Right atrium auricular region (tissue), 2 donors: ENCODE results near the gene ZNF19. TPM values are rescaled to one million over a fixed set of nuclear protein-coding genes. Genes with fewer than 3 reads are reported as not detected.

Source experiments
- DNase-seq: peaks from one replicate; pipeline ENCODE4 v3.0.0-alpha.2; 2019; ENCODE audit warnings: low spot score
- H3K27ac ChIP-seq, 2 donors: fragments of 200-600 bp; sonication (generic); 1 replicate in 1 of 2; 2 replicates in 1 of 2; pipeline ENCODE4 v1.5.1; 2016 to 2019
- H3K27me3 ChIP-seq, 2 donors: fragments of 200-600 bp; sonication (generic); one replicate each; pipeline versions ENCODE4 v1.5.1 to v1.6.0; 2017 to 2019
- H3K36me3 ChIP-seq: fragments of 200-600 bp; sonication (generic); one replicate; pipeline ENCODE4 v1.5.1; 2016
- H3K4me1 ChIP-seq, 2 donors: fragments of 200-600 bp; sonication (generic); one replicate each; pipeline versions ENCODE4 v1.5.1 to v1.6.0; 2017 to 2019
- H3K4me3 ChIP-seq, 2 donors: fragments of 200-600 bp; sonication (generic); 1 replicate in 1 of 2; 2 replicates in 1 of 2; pipeline ENCODE4 v1.5.1; 2017 to 2019; ENCODE audit warnings: mild to moderate bottlenecking in 1 of 2, moderate library complexity in 1 of 2
- H3K9me3 ChIP-seq, 2 donors: fragments of 200-600 bp; sonication (generic); one replicate each; pipeline ENCODE4 v1.5.1; 2019
- CTCF ChIP-seq, 2 donors: fragments of 200-600 bp; sonication (generic); IDR thresholded peaks; one replicate each; pipeline ENCODE4 v1.5.1; 2019; ENCODE audit warnings: antibody characterized with exemption in 2 of 2
- total RNA-seq, 2 donors: library from RNA; depleted of rRNA; stranded (reverse); fragments of >200 nt; gene quantifications; one replicate each; pipeline ENCODE4 v1.1.0, GENCODE V29; 2016

ZNF19 gene
- total RNA-seq, 2 donors from 2014 or later: 0.82 to 2.5 TPM

- H3K9me3 ChIP-seq: no peaks in the 10 kb centered on the region
- no peak overlapping the region for H3K4me3 ChIP-seq
- no peak for DNase-seq
- no peak overlapping the region for H3K27ac ChIP-seq
- H3K27me3 ChIP-seq: no peaks in the 10 kb centered on the region
- TF ChIP-seq CTCF (IDR thresholded peaks at IDR 0.05): no peak
- H3K4me1 ChIP-seq: no peaks in the 10 kb centered on the region
- H3K36me3 ChIP-seq: peaks cover 40% of the 10 kb centered on the region
These were observed 14.3 kb downstream of the ZNF19 start for GRCh38 chr16:71474864-71475263.

DNA sequence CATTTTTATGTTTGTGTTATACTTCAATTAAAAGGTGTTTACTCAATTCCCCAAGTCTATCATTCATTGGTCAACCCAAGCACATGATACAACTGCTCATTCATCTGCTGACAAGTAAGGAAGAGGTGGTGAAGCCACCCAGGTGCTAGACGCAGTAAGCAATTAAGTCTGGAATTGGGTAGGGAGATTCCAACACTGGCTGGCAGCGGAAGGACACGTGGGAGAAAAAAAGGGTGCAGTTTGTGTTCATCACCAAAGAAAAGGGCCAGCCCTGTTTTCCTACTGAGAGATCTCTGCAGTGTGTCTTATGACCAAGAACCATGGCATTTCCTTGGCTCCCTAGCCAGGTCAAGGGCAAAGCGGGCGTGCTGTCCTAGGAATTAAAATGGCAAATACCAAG lies 15.2 kb downstream of the ZNF19 start:
- no peak for TF ChIP-seq CTCF (IDR thresholded peaks at IDR 0.05)
- Histone ChIP-seq H3K27ac (no peak overlapping the region), H3K4me3 (no peak overlapping the region), H3K36me3 (peaks cover 40% of the 10 kb centered on the region), H3K9me3 (no peaks in the 10 kb centered on the region), H3K4me1 (no peaks in the 10 kb centered on the region), H3K27me3 (no peaks in the 10 kb centered on the region)
- DNase-seq: no peak

DNA sequence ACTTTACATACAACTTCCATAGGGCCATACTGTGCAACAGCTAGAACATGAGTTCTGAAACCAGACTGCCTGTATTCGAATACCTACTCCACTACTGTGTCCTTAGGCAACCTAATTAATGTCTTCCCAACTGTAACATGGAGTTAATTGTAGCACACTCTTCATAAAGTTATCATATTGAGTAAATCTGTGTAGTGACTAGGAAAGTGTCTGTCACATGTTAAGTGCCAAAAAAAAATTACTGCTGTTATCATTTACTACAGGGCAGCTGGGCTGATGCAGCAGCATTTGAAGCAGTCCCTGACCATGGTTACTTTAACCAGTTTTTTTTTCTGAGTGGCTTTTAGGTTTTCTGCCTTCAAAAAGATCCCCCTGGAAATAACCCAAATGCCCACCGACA lies 16.2 kb downstream of the ZNF19 start:
- H3K9me3 ChIP-seq: no peaks in the 10 kb centered on the region
- H3K4me3 ChIP-seq: no peak overlapping the region
- no peak for TF ChIP-seq CTCF (IDR thresholded peaks at IDR 0.05)
- no peaks in the 10 kb centered on the region for H3K27me3 ChIP-seq
- peaks cover 36% of the 10 kb centered on the region for H3K36me3 ChIP-seq
- no peak overlapping the region for H3K27ac ChIP-seq
- H3K4me1 ChIP-seq: no peaks in the 10 kb centered on the region
- DNase-seq: no peak

DNA sequence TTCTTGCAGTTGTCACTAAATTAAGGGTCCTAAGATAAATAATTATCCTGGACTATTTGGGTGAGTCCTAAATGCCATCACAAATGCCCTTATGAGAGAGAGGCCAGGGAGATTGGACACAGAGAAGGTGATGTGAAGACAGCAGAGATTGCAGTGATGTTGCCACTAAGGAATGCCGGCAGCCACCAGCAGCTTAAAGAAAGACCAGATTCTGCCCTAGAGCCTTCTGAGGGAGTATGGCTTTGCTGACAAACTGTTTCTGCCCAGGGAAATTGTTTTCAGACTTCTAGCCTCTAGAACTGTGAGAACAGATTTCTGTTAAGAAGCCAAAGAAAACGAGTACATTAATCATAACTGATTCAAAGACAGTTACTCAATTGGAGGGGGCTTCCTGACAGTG lies 17.1 kb downstream of the ZNF19 start:
- Histone ChIP-seq H3K4me1 (no peaks in the 10 kb centered on the region), H3K27me3 (no peaks in the 10 kb centered on the region), H3K27ac (no peak overlapping the region), H3K36me3 (peaks cover 27% of the 10 kb centered on the region), H3K4me3 (no peak overlapping the region), H3K9me3 (no peaks in the 10 kb centered on the region)
- no peak for TF ChIP-seq CTCF (IDR thresholded peaks at IDR 0.05)
- DNase-seq: no peak

GRCh38 chr16:71467810-71468209 lies 21.3 kb downstream of the ZNF19 start:
- no peaks in the 10 kb centered on the region for H3K36me3 ChIP-seq
- no peaks in the 10 kb centered on the region for H3K9me3 ChIP-seq
- peaks cover 0 to 1% of the 10 kb centered on the region in 2 donors for H3K4me1 ChIP-seq
- H3K27ac ChIP-seq: no peak overlapping the region
- TF ChIP-seq CTCF (IDR thresholded peaks at IDR 0.05): no peak
- no peaks in the 10 kb centered on the region for H3K27me3 ChIP-seq
- DNase-seq: no peak
- H3K4me3 ChIP-seq: no peak overlapping the region

- Histone ChIP-seq H3K36me3 (no peaks in the 10 kb centered on the region), H3K27ac (no peak overlapping the region), H3K4me1 (peaks cover 0 to 23% of the 10 kb centered on the region in 2 donors), H3K9me3 (no peaks in the 10 kb centered on the region), H3K27me3 (no peaks in the 10 kb centered on the region), H3K4me3 (no peak overlapping the region)
- DNase-seq: no peak
- no peak for TF ChIP-seq CTCF (IDR thresholded peaks at IDR 0.05)
These were observed 24.9 kb downstream of the ZNF19 start for GRCh38 chr16:71464231-71464630.
